ENCODE results near the gene TRIL.

DNA sequence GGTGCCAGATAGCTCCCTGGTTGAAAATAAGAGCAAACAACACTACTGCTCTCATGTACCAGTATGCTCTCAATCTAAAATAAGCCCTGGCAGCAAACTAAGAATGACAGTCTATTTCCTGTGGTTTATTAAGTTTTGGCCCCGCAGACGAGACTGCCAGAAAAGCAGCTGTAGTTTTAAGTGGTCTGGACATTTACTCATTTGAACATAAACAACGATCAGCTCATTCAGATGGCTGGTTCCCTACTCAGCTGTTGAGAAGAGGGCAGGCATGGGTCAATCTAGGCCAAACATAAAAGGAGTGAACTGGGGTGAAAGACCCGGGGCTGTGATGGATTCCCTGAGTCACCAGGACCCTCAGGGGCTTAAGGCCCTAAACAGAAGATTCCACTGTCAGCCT, 4.5 kb downstream of the TRIL start:
- TF ChIP-seq, protein P1, sequence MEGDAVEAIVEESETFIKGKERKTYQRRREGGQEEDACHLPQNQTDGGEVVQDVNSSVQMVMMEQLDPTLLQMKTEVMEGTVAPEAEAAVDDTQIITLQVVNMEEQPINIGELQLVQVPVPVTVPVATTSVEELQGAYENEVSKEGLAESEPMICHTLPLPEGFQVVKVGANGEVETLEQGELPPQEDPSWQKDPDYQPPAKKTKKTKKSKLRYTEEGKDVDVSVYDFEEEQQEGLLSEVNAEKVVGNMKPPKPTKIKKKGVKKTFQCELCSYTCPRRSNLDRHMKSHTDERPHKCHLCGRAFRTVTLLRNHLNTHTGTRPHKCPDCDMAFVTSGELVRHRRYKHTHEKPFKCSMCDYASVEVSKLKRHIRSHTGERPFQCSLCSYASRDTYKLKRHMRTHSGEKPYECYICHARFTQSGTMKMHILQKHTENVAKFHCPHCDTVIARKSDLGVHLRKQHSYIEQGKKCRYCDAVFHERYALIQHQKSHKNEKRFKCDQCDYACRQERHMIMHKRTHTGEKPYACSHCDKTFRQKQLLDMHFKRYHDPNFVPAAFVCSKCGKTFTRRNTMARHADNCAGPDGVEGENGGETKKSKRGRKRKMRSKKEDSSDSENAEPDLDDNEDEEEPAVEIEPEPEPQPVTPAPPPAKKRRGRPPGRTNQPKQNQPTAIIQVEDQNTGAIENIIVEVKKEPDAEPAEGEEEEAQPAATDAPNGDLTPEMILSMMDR (IDR thresholded peaks at IDR 0.05 in 2 of 3, conservative IDR thresholded peaks at IDR 0.05 in 1 of 3; ENCODE audit: insufficient read depth in 2 of 3, low read depth in 1 of 3, low read length in 3 of 3): no peak
- TF ChIP-seq, protein P2, sequence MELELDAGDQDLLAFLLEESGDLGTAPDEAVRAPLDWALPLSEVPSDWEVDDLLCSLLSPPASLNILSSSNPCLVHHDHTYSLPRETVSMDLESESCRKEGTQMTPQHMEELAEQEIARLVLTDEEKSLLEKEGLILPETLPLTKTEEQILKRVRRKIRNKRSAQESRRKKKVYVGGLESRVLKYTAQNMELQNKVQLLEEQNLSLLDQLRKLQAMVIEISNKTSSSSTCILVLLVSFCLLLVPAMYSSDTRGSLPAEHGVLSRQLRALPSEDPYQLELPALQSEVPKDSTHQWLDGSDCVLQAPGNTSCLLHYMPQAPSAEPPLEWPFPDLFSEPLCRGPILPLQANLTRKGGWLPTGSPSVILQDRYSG (tag; conservative IDR thresholded peaks at IDR 0.05; ENCODE audit: low read depth): no peak
- TF ChIP-seq GABPA (tag; conservative IDR thresholded peaks at IDR 0.05; ENCODE audit: low read depth) (no peak), HEY1 (CRISPR knock-in tag; IDR thresholded peaks at IDR 0.05; ENCODE audit: borderline replicate concordance) (no peak), ZKSCAN1 (IDR thresholded peaks at IDR 0.05; ENCODE audit: low read depth, low read length) (no peak), CREB1 (IDR thresholded peaks at IDR 0.05) (no peak), CREB1 (CRISPR knock-in tag; IDR thresholded peaks at IDR 0.05) (no peak), SMAD1 (IDR thresholded peaks at IDR 0.05; ENCODE audit: low read depth, low read length, partially characterized antibody) (no peak), POLR2AphosphoS5 (IDR thresholded peaks at IDR 0.05; ENCODE audit: control insufficient read depth, insufficient read depth, low read depth, low read length) (no peak), HDAC2 (IDR thresholded peaks at IDR 0.05) (no peak), POLR2A (conservative IDR thresholded peaks at IDR 0.05) (no peak)
- TF ChIP-seq, protein P3, sequence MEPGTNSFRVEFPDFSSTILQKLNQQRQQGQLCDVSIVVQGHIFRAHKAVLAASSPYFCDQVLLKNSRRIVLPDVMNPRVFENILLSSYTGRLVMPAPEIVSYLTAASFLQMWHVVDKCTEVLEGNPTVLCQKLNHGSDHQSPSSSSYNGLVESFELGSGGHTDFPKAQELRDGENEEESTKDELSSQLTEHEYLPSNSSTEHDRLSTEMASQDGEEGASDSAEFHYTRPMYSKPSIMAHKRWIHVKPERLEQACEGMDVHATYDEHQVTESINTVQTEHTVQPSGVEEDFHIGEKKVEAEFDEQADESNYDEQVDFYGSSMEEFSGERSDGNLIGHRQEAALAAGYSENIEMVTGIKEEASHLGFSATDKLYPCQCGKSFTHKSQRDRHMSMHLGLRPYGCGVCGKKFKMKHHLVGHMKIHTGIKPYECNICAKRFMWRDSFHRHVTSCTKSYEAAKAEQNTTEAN (CRISPR knock-in tag; IDR thresholded peaks at IDR 0.05): no peak
- TF ChIP-seq, protein P4, sequence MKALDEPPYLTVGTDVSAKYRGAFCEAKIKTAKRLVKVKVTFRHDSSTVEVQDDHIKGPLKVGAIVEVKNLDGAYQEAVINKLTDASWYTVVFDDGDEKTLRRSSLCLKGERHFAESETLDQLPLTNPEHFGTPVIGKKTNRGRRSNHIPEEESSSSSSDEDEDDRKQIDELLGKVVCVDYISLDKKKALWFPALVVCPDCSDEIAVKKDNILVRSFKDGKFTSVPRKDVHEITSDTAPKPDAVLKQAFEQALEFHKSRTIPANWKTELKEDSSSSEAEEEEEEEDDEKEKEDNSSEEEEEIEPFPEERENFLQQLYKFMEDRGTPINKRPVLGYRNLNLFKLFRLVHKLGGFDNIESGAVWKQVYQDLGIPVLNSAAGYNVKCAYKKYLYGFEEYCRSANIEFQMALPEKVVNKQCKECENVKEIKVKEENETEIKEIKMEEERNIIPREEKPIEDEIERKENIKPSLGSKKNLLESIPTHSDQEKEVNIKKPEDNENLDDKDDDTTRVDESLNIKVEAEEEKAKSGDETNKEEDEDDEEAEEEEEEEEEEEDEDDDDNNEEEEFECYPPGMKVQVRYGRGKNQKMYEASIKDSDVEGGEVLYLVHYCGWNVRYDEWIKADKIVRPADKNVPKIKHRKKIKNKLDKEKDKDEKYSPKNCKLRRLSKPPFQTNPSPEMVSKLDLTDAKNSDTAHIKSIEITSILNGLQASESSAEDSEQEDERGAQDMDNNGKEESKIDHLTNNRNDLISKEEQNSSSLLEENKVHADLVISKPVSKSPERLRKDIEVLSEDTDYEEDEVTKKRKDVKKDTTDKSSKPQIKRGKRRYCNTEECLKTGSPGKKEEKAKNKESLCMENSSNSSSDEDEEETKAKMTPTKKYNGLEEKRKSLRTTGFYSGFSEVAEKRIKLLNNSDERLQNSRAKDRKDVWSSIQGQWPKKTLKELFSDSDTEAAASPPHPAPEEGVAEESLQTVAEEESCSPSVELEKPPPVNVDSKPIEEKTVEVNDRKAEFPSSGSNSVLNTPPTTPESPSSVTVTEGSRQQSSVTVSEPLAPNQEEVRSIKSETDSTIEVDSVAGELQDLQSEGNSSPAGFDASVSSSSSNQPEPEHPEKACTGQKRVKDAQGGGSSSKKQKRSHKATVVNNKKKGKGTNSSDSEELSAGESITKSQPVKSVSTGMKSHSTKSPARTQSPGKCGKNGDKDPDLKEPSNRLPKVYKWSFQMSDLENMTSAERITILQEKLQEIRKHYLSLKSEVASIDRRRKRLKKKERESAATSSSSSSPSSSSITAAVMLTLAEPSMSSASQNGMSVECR (CRISPR knock-in tag; IDR thresholded peaks at IDR 0.05): no peak

Data from K562 (cell line).